IMR-90 (cell line): ENCODE results near the gene ADGRD1. TPM values are rescaled to one million over a fixed set of nuclear protein-coding genes. Genes with fewer than 3 reads are reported as not detected.

Experiments used
- ATAC-seq: fragments of 200-7000 bp; cut with Tn5 transposase; 2 replicates; pipeline ENCODE4 v1.9.1; 2020; ENCODE audit warnings: low read depth, mild to moderate bottlenecking, moderate library complexity
- BruUV-seq: library from RNA; stranded (reverse); fragments of 400-500 nt; replicated peaks from 2 replicates; lab custom pipeline; 2021; lab: Mats Ljungman, UMichigan
- CTCF ChIA-PET: fragments of 300-600 bp; formaldehyde crosslinking; extraction: SDS; loops from one replicate; lab custom pipeline; 2021; ENCODE audit warnings: antibody characterized with exemption; lab: Yijun Ruan, JAX
- POLR2A ChIA-PET: fragments of 300-600 bp; sonication (Branson Sonifier 250); formaldehyde crosslinking; loops from one replicate; lab custom pipeline; 2022; ENCODE audit warnings: antibody characterized with exemption; ENCODE audit not compliant: unreplicated experiment; lab: Charles Lee
- DNase-seq: peaks from one replicate; pipeline ENCODE4 v3.0.0; 2013
- H2AFZ ChIP-seq: replicated peaks from 2 replicates; pipeline ENCODE3; 2013; ENCODE audit warnings: low read length, mild to moderate bottlenecking; ENCODE audit not compliant: poor library complexity
- H2AK5ac ChIP-seq: 2 replicates; pipeline ENCODE4 v1.6.1; 2013; ENCODE audit warnings: low read depth, low read length, inconsistent platforms
- H2AK9ac ChIP-seq: replicated peaks from 2 replicates; pipeline ENCODE3; 2013; ENCODE audit warnings: mild to moderate bottlenecking, low read depth, low read length, moderate library complexity; ENCODE audit not compliant: poor library complexity
- H2BK120ac ChIP-seq: 2 replicates; pipeline ENCODE4 v1.6.1; 2013; ENCODE audit warnings: low read depth, low read length, inconsistent platforms
- H2BK15ac ChIP-seq: 3 replicates; pipeline ENCODE4 v1.6.1; 2013; ENCODE audit warnings: low read depth, low read length, inconsistent platforms
- H2BK20ac ChIP-seq: 2 replicates; pipeline ENCODE4 v1.6.1; 2013; ENCODE audit warnings: low read depth, mild to moderate bottlenecking, inconsistent platforms, low read length, moderate library complexity
- H2BK5ac ChIP-seq: 2 replicates; pipeline ENCODE4 v1.6.1; 2013; ENCODE audit warnings: mild to moderate bottlenecking, low read depth, low read length, inconsistent platforms; ENCODE audit not compliant: poor library complexity, severe bottlenecking
- H3K14ac ChIP-seq: replicated peaks from 2 replicates; pipeline ENCODE4 v1.6.1; 2013; ENCODE audit warnings: low read depth, low read length, inconsistent platforms
- H3K18ac ChIP-seq: 2 replicates; pipeline ENCODE4 v1.6.1; 2013; ENCODE audit warnings: low read depth, low read length, control low read depth
- H3K23ac ChIP-seq: 2 replicates; pipeline ENCODE4 v1.6.1; 2013; ENCODE audit warnings: low read depth, low read length, inconsistent platforms
- H3K27ac ChIP-seq: 2 replicates; pipeline ENCODE4 v1.5.1; 2013; ENCODE audit warnings: mild to moderate bottlenecking, control low read depth, low read length; ENCODE audit not compliant: insufficient read depth
- H3K27me3 ChIP-seq: 2 replicates; pipeline ENCODE4 v1.6.1; 2013; ENCODE audit warnings: low read length; ENCODE audit not compliant: control insufficient read depth, insufficient read depth
- H3K36me3 ChIP-seq: 2 replicates; pipeline ENCODE4 v1.6.1; 2013; ENCODE audit warnings: low read length, mixed read lengths; ENCODE audit not compliant: control insufficient read depth, insufficient read depth
- H3K4ac ChIP-seq: 2 replicates; pipeline ENCODE4 v1.6.1; 2013; ENCODE audit warnings: low read depth, low read length, inconsistent platforms
- H3K4me1 ChIP-seq: 2 replicates; pipeline ENCODE4 v1.6.1; 2013; ENCODE audit warnings: low read length, mixed read lengths; ENCODE audit not compliant: control insufficient read depth, insufficient read depth
- H3K4me2 ChIP-seq: 2 replicates; pipeline ENCODE4 v1.6.1; 2013; ENCODE audit warnings: low read depth, mild to moderate bottlenecking, control low read depth, low read length, moderate library complexity
- H3K4me3 ChIP-seq: 2 replicates; pipeline ENCODE4 v1.5.1; 2013; ENCODE audit warnings: low read depth, mild to moderate bottlenecking, control low read depth, low read length, moderate library complexity; ENCODE audit not compliant: insufficient read depth
- H3K56ac ChIP-seq: 2 replicates; pipeline ENCODE4 v1.6.1; 2013; ENCODE audit warnings: low read length, inconsistent platforms; ENCODE audit not compliant: insufficient read depth; ENCODE audit errors: extremely low read depth
- H3K79me1 ChIP-seq, 2 experiments: 2 replicates each; pipeline ENCODE4 v1.6.1; 2013; ENCODE audit warnings: low read length in 2 of 2, inconsistent platforms in 1 of 2, low read depth in 1 of 2
- H3K9ac ChIP-seq: 2 replicates; pipeline ENCODE4 v1.6.1; 2013; ENCODE audit warnings: low read depth, low read length, control low read depth
- H3K9me1 ChIP-seq: 2 replicates; pipeline ENCODE4 v1.6.1; 2013; ENCODE audit warnings: low read length, inconsistent platforms; ENCODE audit not compliant: insufficient read depth
- H3K9me3 ChIP-seq: 2 replicates; pipeline ENCODE4 v1.6.1; 2013; ENCODE audit warnings: low read length; ENCODE audit not compliant: control insufficient read depth, insufficient read depth
- H4K20me1 ChIP-seq: 2 replicates; pipeline ENCODE4 v1.6.1; 2013; ENCODE audit warnings: low read length, inconsistent platforms; ENCODE audit not compliant: insufficient read depth
- H4K5ac ChIP-seq: 2 replicates; pipeline ENCODE4 v1.6.1; 2013; ENCODE audit warnings: mild to moderate bottlenecking, low read depth, low read length, control low read depth
- H4K8ac ChIP-seq, 2 experiments: 2 replicates each; pipeline ENCODE4 v1.6.1; 2013; ENCODE audit warnings: low read depth in 2 of 2, low read length in 2 of 2, control low read depth in 1 of 2, inconsistent platforms in 1 of 2
- H4K91ac ChIP-seq: 2 replicates; pipeline ENCODE4 v1.6.1; 2013; ENCODE audit warnings: low read depth, low read length, inconsistent platforms; ENCODE audit not compliant: insufficient read depth
- CEBPB ChIP-seq: IDR thresholded peaks from 2 replicates; pipeline ENCODE4 v1.6.1; 2012; ENCODE audit warnings: low read depth, low read length, improper control_type of control experiment
- ELK1 ChIP-seq: fragments of 150-350 bp; IDR thresholded peaks from 2 replicates; pipeline ENCODE4 v1.6.1; 2016; ENCODE audit warnings: low read depth, mild to moderate bottlenecking, low read length, moderate library complexity, borderline replicate concordance
- FOS ChIP-seq: fragments of 150-350 bp; IDR thresholded peaks from 2 replicates; pipeline ENCODE4 v1.6.1; 2016; ENCODE audit warnings: low read depth, low read length
- MAZ ChIP-seq: IDR thresholded peaks from 2 replicates; pipeline ENCODE4 v1.6.1; 2012; ENCODE audit warnings: low read depth, mild to moderate bottlenecking, low read length, improper control_type of control experiment, moderate library complexity, borderline replicate concordance
- NFE2L2 ChIP-seq: fragments of 150-350 bp; IDR thresholded peaks from 2 replicates; pipeline ENCODE4 v1.6.1; 2016; ENCODE audit warnings: low read depth, mild to moderate bottlenecking, low read length
- POLR2A ChIP-seq: IDR thresholded peaks from 2 replicates; pipeline ENCODE4 v1.6.1; 2012; ENCODE audit warnings: mild to moderate bottlenecking, low read depth, low read length
- RAD21 ChIP-seq: IDR thresholded peaks from 2 replicates; pipeline ENCODE4 v1.6.1; 2012; ENCODE audit warnings: low read length, improper control_type of control experiment
- RFX5 ChIP-seq: IDR thresholded peaks from 2 replicates; pipeline ENCODE4 v1.8.0; 2012; ENCODE audit warnings: low read depth, mild to moderate bottlenecking, low read length, moderate library complexity
- SMC3 ChIP-seq: fragments of 150-350 bp; IDR thresholded peaks from 2 replicates; pipeline ENCODE4 v1.6.1; 2016; ENCODE audit warnings: low read depth, mild to moderate bottlenecking, antibody characterized with exemption, low read length, moderate library complexity
- USF2 ChIP-seq: fragments of 150-350 bp; IDR thresholded peaks from 2 replicates; pipeline ENCODE4 v1.6.1; 2017; ENCODE audit warnings: mild to moderate bottlenecking, antibody characterized with exemption, low read length, low read depth
- WGBS, 2 experiments: methylation state at CpG; one replicate each; pipeline versions ENCODE4 v1.1.5 to v1.1.7; 2013; ENCODE audit warnings: missing lambda C conversion rate in 2 of 2; ENCODE audit not compliant: insufficient read length in 1 of 2; ENCODE audit errors: extremely low coverage in 2 of 2; 5-methylcytosine and 5-hydroxymethylcytosine counted together
- dilution Hi-C: fragments of 300-500 bp; cut with HindIII; formaldehyde crosslinking; loops from one replicate; pipeline ENCODE4 v1.14.3; 2018; ENCODE audit warnings: low sequenced_read_pairs; ENCODE audit not compliant: unreplicated experiment
- in situ Hi-C: fragments of 300-500 bp; cut with MboI; formaldehyde crosslinking; loops from 3 replicates; pipeline ENCODE4 v1.14.3; 2019; ENCODE audit warnings: low sequenced_read_pairs, inconsistent platforms, mixed read lengths
- intact Hi-C: fragments of 100-400 bp; cut with micrococcal nuclease; formaldehyde crosslinking; loops from 2 replicates; pipeline ENCODE4 v1.10.0; 2022
- polyA plus RNA-seq, 3 experiments: library from polyadenylated mRNA; depleted of rRNA; stranded (reverse); fragments of >200 nt; gene quantifications; 2 replicates each; pipeline ENCODE4 v1.2.3, GENCODE V29; 2012; ENCODE audit warnings: low replicate concordance in 1 of 3
- total RNA-seq: library from RNA; depleted of rRNA; stranded (reverse); fragments of >200 nt; gene quantifications from 2 replicates; pipeline ENCODE4 v1.2.3, GENCODE V29; 2012

The ADGRD1 gene
- total and polyA plus RNA-seq, 2 of the 4 experiments (the other 2 are of a cell fraction), result not detected

GRCh38 chr12:131102493-131102931 is 148.8 kb downstream of the ADGRD1 start (continued):
- TF ChIP-seq USF2, result no peak
- no peak for TF ChIP-seq RFX5

GRCh38 chr12:131102991-131103668 is 149.4 kb downstream of the ADGRD1 start:
- TF ChIP-seq SMC3 (no peak), MAZ (no peak), RAD21 (no peak), POLR2A (no peak), FOS (no peak), CEBPB (no peak), ELK1 (no peak), NFE2L2 (no peak)
- no peak overlapping the region for H3K4ac ChIP-seq
- H3K14ac ChIP-seq, result no peak overlapping the region
- H3K9me3 ChIP-seq, result peaks cover 46% of the 10 kb centered on the region
- CTCF ChIA-PET, result no interaction called here
- BruUV-seq, result no TSS peak
- no peak overlapping the region for H3K4me3 ChIP-seq
- H3K27ac ChIP-seq, result no peak overlapping the region
- no peak overlapping the region for H2BK20ac ChIP-seq
- WGBS, 2 experiments, result 75% methylated on average over 11 of the region's 19 CpGs; no CpG with 5 or more reads in 1 of the 2 experiments
- H4K5ac ChIP-seq, result no peak overlapping the region
- H4K20me1 ChIP-seq, result no peaks in the 10 kb centered on the region
- no peak overlapping the region for H3K23ac ChIP-seq
- H2AK9ac ChIP-seq, result no peak overlapping the region
- H4K91ac ChIP-seq, result no peak overlapping the region
- H3K27me3 ChIP-seq, result no peaks in the 10 kb centered on the region
- H2AK5ac ChIP-seq, result no peak overlapping the region
- intact Hi-C loops, result no loop called here
- no peak overlapping the region for H3K9ac ChIP-seq
- H3K4me1 ChIP-seq, result no peaks in the 10 kb centered on the region
- H3K18ac ChIP-seq, result no peak overlapping the region
- no peak overlapping the region for H2AFZ ChIP-seq
- H3K4me2 ChIP-seq, result no peak overlapping the region
- no peak overlapping the region for H2BK5ac ChIP-seq
- POLR2A ChIA-PET, result no interaction called here
- in situ Hi-C loops, result loop anchor here (25.0 kb wide), 1 partner anchor 734 kb away; the partner anchor contains the start of gene MMP17
- no peaks in the 10 kb centered on the region for H3K36me3 ChIP-seq
- no peak overlapping the region for H2BK15ac ChIP-seq
- dilution Hi-C loops, result no loop called here
- no peak overlapping the region for H4K8ac ChIP-seq
- no peaks in the 10 kb centered on the region for H3K9me1 ChIP-seq
- DNase-seq (no peak), ATAC-seq (no peak)
- no peak overlapping the region for H3K56ac ChIP-seq
- H3K79me1 ChIP-seq, result no peaks in the 10 kb centered on the region
- H2BK120ac ChIP-seq, result no peak overlapping the region
